ENCODE results near the gene UHMK1. TPM values are rescaled to one million over a fixed set of nuclear protein-coding genes. Genes with fewer than 3 reads are reported as not detected.

The UHMK1 gene
- total RNA-seq, 6 experiments from 2014 or later = 97.6 to 121 (median 105) TPM

DNA sequence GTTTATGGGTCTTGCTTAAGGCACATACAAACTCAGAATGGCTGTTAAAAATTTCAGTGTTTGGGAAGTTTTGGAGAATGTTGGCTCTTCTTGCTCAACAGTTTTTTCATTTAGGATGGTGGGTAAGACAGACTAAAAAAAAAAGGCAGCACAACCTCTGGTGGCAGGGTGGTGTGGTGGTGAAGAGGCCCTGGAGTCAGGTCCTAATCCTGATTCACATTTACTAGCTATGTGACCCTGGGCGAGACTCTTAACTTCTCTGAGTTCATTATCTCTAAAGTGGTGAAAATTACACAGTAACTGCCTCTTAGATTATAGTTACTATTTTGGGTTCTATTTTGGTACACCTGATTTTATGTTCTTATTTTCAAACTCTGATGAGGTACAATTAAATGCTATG, 75.5 kb downstream of the UHMK1 start:
- H3K4me3 Mint-ChIP-seq = no peak overlapping the region; the same call in 1 of the 2 replicates
- DNase-seq = no peak
- peaks cover 52% of the 10 kb centered on the region for H3K4me1 Mint-ChIP-seq (ENCODE audit: low read depth)
- no peak for TF ChIP-seq CTCF (IDR thresholded peaks at IDR 0.05)
- peak overlapping the region; percentile 66 for H3K27ac Mint-ChIP-seq
- peaks cover 36% of the 10 kb centered on the region for H3K36me3 Mint-ChIP-seq (ENCODE audit: low read depth)
- peaks cover 2% of the 10 kb centered on the region for H3K27me3 Mint-ChIP-seq (ENCODE audit: insufficient read depth)
- no peaks in the 10 kb centered on the region for H3K9me3 Mint-ChIP-seq

DNA sequence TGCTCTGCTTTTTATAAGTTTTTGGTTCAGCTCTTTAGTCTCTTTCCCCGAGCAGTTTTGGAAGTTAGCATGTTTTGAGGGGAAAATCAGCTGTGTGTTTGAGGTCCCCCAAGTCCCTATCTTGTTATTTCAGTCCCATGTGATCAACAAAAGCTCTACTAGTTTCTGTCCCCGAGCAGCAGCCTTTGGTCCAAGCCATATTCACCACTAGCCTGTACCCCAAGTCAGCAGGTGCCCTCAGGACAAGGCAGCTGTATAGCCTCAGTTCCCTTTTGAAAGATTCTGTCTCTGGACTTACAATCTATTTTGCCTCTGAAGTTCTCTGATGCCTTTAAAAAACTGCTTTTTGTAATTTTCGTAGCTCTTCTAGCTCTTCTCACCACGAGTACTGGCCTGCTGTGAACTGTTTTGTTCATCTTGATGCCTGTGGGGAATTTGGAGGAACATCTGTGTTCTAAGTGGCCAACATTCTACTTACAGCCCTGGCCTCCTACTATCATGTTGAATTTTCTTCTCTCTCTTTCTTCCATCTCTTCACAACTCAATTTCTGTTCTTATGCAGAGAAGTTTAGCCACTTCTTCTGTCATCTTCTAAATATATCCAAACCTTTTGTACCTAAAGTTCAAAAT, 80.6 kb downstream of the UHMK1 start:
- Mint-ChIP-seq H3K9me3 (no peaks in the 10 kb centered on the region), H3K4me3 (no peak overlapping the region), H3K27me3 (ENCODE audit: insufficient read depth) (peaks cover 2% of the 10 kb centered on the region; the same call in 1 of the 2 replicates), H3K36me3 (ENCODE audit: low read depth) (peaks cover 26% of the 10 kb centered on the region), H3K4me1 (ENCODE audit: low read depth) (peaks cover 11% of the 10 kb centered on the region; the same call in 1 of the 2 replicates), H3K27ac (peak overlapping the region; percentile 29)
- TF ChIP-seq CTCF (IDR thresholded peaks at IDR 0.05) = no peak
- no peak for DNase-seq

DNA sequence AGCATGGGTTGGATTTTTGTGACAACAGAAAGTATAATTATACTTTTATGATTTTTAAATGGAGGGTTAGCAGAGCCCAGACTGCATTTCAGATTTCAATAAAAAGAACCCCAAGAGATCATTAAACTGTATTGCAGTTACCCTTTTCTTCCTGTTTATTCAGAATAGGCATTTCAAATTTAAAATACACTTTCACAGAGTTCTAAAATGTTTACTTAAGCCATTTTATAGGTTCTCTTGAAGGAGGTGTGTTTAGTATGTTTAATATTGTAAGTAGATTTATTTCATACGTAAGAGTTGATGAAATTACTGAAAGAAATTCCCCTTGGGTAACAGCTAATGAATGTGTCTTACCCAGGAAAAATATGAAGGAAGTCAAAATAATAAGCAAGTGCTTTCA, 81.3 kb downstream of the UHMK1 start:
- no peak for DNase-seq
- Mint-ChIP-seq H3K36me3 (ENCODE audit: low read depth) (peaks cover 26% of the 10 kb centered on the region), H3K4me3 (no peak overlapping the region), H3K9me3 (no peaks in the 10 kb centered on the region), H3K27ac (no peak overlapping the region), H3K27me3 (ENCODE audit: insufficient read depth) (peaks cover 1% of the 10 kb centered on the region; the same call in 1 of the 2 replicates), H3K4me1 (ENCODE audit: low read depth) (peaks cover 8% of the 10 kb centered on the region; the same call in 1 of the 2 replicates)
- no peak for TF ChIP-seq CTCF (IDR thresholded peaks at IDR 0.05)

Other genes with a start within 250 kb of the UHMK1 start
- not detected for gene SPATA46, start 121.0 kb upstream of the UHMK1 start, total RNA-seq (2021; fragmentation: NEBNext Ultra II Directional; extraction: Animal tissue kit (Norgen Biotek cat#: 25700))
- gene C1orf226, start 116.1 kb upstream of the UHMK1 start, total RNA-seq (2021; fragmentation: NEBNext Ultra II Directional; extraction: Animal tissue kit (Norgen Biotek cat#: 25700)) = under 1 TPM; 0.09 to 0.43 (median 0.20) TPM
- not detected for gene SH2D1B, start 85.7 kb upstream of the UHMK1 start, total RNA-seq (2021; fragmentation: NEBNext Ultra II Directional; extraction: Animal tissue kit (Norgen Biotek cat#: 25700))
- gene UAP1, start 63.9 kb downstream of the UHMK1 start, total RNA-seq (2021; fragmentation: NEBNext Ultra II Directional; extraction: Animal tissue kit (Norgen Biotek cat#: 25700)) = 100 to 1,000 TPM; 105 to 192 (median 117) TPM
- 100 to 1,000 TPM; 154 to 218 (median 187) TPM for gene DDR2, start 134.6 kb downstream of the UHMK1 start, total RNA-seq (2021; fragmentation: NEBNext Ultra II Directional; extraction: Animal tissue kit (Norgen Biotek cat#: 25700))

Data from HFFc6 (cell line).